Esophagus squamous epithelium (tissue), 4 donors: ENCODE results near the gene STK4.

Experiments used
- POLR2A ChIP-seq, 4 donors: fragments of 450-650 bp; IDR thresholded peaks; one replicate each; pipeline ENCODE4 v1.6.1; 2017; ENCODE audit warnings: antibody characterized with exemption in 4 of 4, mild to moderate bottlenecking in 4 of 4, moderate library complexity in 3 of 4
- TF ChIP-seq, protein P1 (sequence below), 6 experiments: fragments of 450-650 bp in 4 of 6; fragments of 200-600 bp in 2 of 6; sonication (generic) in 2 of 6; IDR thresholded peaks; one replicate each; pipeline ENCODE4 v1.5.1; 2016 to 2019; ENCODE audit warnings: antibody characterized with exemption in 6 of 6, mild to moderate bottlenecking in 4 of 6, moderate library complexity in 4 of 6

DNA sequence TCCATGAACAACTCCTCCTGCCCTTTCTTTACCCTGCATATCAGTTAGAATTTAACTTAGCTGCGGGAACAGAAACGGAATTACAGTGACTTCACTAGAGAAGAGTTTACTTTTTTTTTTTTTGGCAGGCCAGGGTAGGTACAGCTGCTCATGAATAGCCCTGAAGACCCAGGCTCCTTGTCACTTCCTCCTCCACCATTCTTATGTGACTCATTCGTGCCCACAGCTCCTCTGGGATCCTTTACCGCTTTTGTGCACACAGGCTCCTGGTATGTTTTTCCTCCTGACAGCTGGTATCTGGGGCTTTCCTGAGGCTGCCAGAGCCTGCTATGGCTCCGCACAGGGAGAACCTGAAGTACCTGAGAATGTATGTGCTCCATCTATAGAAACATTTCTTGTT, 138.5 kb downstream of the STK4 start:
- TF ChIP-seq POLR2A (IDR thresholded peaks at IDR 0.05) = no peak
- TF ChIP-seq, protein P1, sequence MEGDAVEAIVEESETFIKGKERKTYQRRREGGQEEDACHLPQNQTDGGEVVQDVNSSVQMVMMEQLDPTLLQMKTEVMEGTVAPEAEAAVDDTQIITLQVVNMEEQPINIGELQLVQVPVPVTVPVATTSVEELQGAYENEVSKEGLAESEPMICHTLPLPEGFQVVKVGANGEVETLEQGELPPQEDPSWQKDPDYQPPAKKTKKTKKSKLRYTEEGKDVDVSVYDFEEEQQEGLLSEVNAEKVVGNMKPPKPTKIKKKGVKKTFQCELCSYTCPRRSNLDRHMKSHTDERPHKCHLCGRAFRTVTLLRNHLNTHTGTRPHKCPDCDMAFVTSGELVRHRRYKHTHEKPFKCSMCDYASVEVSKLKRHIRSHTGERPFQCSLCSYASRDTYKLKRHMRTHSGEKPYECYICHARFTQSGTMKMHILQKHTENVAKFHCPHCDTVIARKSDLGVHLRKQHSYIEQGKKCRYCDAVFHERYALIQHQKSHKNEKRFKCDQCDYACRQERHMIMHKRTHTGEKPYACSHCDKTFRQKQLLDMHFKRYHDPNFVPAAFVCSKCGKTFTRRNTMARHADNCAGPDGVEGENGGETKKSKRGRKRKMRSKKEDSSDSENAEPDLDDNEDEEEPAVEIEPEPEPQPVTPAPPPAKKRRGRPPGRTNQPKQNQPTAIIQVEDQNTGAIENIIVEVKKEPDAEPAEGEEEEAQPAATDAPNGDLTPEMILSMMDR (IDR thresholded peaks at IDR 0.05) = no peak
